ENCODE data around the gene CTRB2. TPM values are rescaled to one million over a fixed set of nuclear protein-coding genes. Genes with fewer than 3 reads are reported as not detected.
A peak's percentile ranks its signal among the peaks of the same experiment; 100 is the strongest.

The CTRB2 gene
- polyA plus RNA-seq, 1 of the 3 experiments (the other 2 are of a cell fraction) = not detected

GRCh38 chr16:75246504-75247205 is 39.7 kb upstream of the CTRB2 start:
- 80% methylated on average over 10 of the region's 12 CpGs for WGBS (ENCODE audit: low lambda C conversion rate)
- Histone ChIP-seq H3K36me3 (replicated peaks in 1 of 2; ENCODE audit: control insufficient read depth in 1 of 2, insufficient read depth in 2 of 2, low read length in 1 of 2) (peaks cover 0 to 17% of the 10 kb centered on the region in 2 experiments), H3K27me3 (ENCODE audit: insufficient read depth) (no peaks in the 10 kb centered on the region), H3K27ac (ENCODE audit: low read depth in 2 of 2, low read length in 1 of 2) (peak overlapping the region; percentile 89 to 98), H3K9ac (peak overlapping the region; percentile 98), H3K79me2 (ENCODE audit: insufficient read depth) (peaks cover 95% of the 10 kb centered on the region), H4K20me1 (ENCODE audit: insufficient read depth) (peaks cover 48% of the 10 kb centered on the region), H3K4me1 (ENCODE audit: control insufficient read depth in 1 of 2, insufficient read depth in 2 of 2, low read depth in 1 of 2, low read length in 1 of 2) (peaks cover 59 to 65% of the 10 kb centered on the region in 2 experiments), H3K9me2 (no peaks in the 10 kb centered on the region), H2AFZ (ENCODE audit: low read depth) (no peak overlapping the region), H3K9me3 (no peaks in the 10 kb centered on the region), H3F3A (replicated peaks; ENCODE audit: insufficient read depth) (peaks cover 19% of the 10 kb centered on the region), H3K4me2 (peak overlapping the region; percentile 81), H3K4me3 (ENCODE audit: low read depth in 2 of 2, low read length in 1 of 2) (no peak overlapping the region)
- POLR2A ChIA-PET = no interaction called here
- DNase-seq = no peak
- TF ChIP-seq RFX5 (IDR thresholded peaks at IDR 0.05; ENCODE audit: low read length) (no peak), GATA2 (CRISPR knock-in tag; IDR thresholded peaks at IDR 0.05) (no peak), RXRA (IDR thresholded peaks at IDR 0.05; ENCODE audit: borderline replicate concordance, low read depth) (no peak), SMC3 (IDR thresholded peaks at IDR 0.05; ENCODE audit: low read depth, low read length) (no peak), ZBTB33 (IDR thresholded peaks at IDR 0.05; ENCODE audit: borderline replicate concordance, low read depth) (no peak), YY1 (IDR thresholded peaks at IDR 0.05; ENCODE audit: low read depth) (no peak), SIN3A (IDR thresholded peaks at IDR 0.05; ENCODE audit: borderline replicate concordance, low read depth, low read length) (no peak), REST (IDR thresholded peaks at IDR 0.05; ENCODE audit: low read depth, low read length) (no peak), EZH2phosphoT487 (IDR thresholded peaks at IDR 0.05; ENCODE audit: borderline replicate concordance, low read depth) (no peak), CHD2 (IDR thresholded peaks at IDR 0.05; ENCODE audit: low read length, partially characterized antibody) (no peak), TAF1 (IDR thresholded peaks at IDR 0.05; ENCODE audit: borderline replicate concordance, low read depth, low read length) (no peak), RCOR1 (IDR thresholded peaks at IDR 0.05; ENCODE audit: low read length) (no peak), CTCF (IDR thresholded peaks at IDR 0.05) (no peak), JUND (IDR thresholded peaks at IDR 0.05) (no peak), POLR2AphosphoS5 (IDR thresholded peaks at IDR 0.05; ENCODE audit: low read depth, low read length) (no peak)
- TF ChIP-seq, protein P1, sequence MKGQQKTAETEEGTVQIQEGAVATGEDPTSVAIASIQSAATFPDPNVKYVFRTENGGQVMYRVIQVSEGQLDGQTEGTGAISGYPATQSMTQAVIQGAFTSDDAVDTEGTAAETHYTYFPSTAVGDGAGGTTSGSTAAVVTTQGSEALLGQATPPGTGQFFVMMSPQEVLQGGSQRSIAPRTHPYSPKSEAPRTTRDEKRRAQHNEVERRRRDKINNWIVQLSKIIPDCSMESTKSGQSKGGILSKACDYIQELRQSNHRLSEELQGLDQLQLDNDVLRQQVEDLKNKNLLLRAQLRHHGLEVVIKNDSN (IDR thresholded peaks at IDR 0.05; ENCODE audit: borderline replicate concordance, low read depth) = no peak
- TF ChIP-seq, protein P2, sequence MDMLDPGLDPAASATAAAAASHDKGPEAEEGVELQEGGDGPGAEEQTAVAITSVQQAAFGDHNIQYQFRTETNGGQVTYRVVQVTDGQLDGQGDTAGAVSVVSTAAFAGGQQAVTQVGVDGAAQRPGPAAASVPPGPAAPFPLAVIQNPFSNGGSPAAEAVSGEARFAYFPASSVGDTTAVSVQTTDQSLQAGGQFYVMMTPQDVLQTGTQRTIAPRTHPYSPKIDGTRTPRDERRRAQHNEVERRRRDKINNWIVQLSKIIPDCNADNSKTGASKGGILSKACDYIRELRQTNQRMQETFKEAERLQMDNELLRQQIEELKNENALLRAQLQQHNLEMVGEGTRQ (IDR thresholded peaks at IDR 0.05; ENCODE audit: borderline replicate concordance, low read depth, low read length) = no peak
- CTCF ChIA-PET = interaction anchor here (1.4 to 5.0 kb wide), 3 partner anchors 12 to 139 kb away, joined by 3 to 35 read pairs (median 6); no protein-coding TSS in a partner anchor

All from SK-N-SH (cell line).